CD14-positive monocyte (primary cell): ENCODE data around the gene SCN3A. TPM values are rescaled to one million over a fixed set of nuclear protein-coding genes. Genes with fewer than 3 reads are reported as not detected.

Source experiments
- DNase-seq, 3 donors: peaks; one replicate each; pipeline ENCODE4 v3.0.0-alpha.2; 2011 to 2022
- H2AFZ ChIP-seq: 2 replicates; pipeline ENCODE4 v1.6.0; 2012; ENCODE audit warnings: mild to moderate bottlenecking, low read depth, low read length, inconsistent platforms; ENCODE audit not compliant: insufficient read depth, poor library complexity, severe bottlenecking
- H3K27ac ChIP-seq, 2 donors: 1 replicate in 1 of 2; 2 replicates in 1 of 2; pipeline ENCODE4 v1.5.1; 2012 to 2013; ENCODE audit warnings: low read length in 2 of 2, control low read depth in 1 of 2, inconsistent platforms in 1 of 2, low read depth in 1 of 2, mild to moderate bottlenecking in 1 of 2
- H3K27me3 ChIP-seq, 2 donors: one replicate each; pipeline versions ENCODE4 v1.6.0 to v1.6.1; 2011 to 2013; ENCODE audit warnings: low read length in 2 of 2; ENCODE audit not compliant: control insufficient read depth in 2 of 2, insufficient read depth in 2 of 2
- H3K36me3 ChIP-seq, 2 donors: replicated peaks in 1 of 2; 1 replicate in 1 of 2; 2 replicates in 1 of 2; pipeline versions ENCODE4 v1.5.1 to v1.6.1; 2012 to 2013; ENCODE audit warnings: low read length in 2 of 2, control low read depth in 1 of 2, inconsistent platforms in 1 of 2, mild to moderate bottlenecking in 1 of 2; ENCODE audit not compliant: insufficient read depth in 2 of 2, control insufficient read depth in 1 of 2
- H3K4me1 ChIP-seq, 2 donors: 1 replicate in 1 of 2; 2 replicates in 1 of 2; pipeline versions ENCODE4 v1.5.1 to v1.6.1; 2012 to 2013; ENCODE audit warnings: low read length in 2 of 2, control low read depth in 1 of 2, inconsistent platforms in 1 of 2, mild to moderate bottlenecking in 1 of 2, moderate library complexity in 1 of 2; ENCODE audit not compliant: insufficient read depth in 2 of 2, control insufficient read depth in 1 of 2
- H3K4me2 ChIP-seq: replicated peaks from 2 replicates; pipeline ENCODE3; 2012; ENCODE audit warnings: low read length, moderate library complexity, mild to moderate bottlenecking; ENCODE audit not compliant: poor library complexity, severe bottlenecking; ENCODE audit errors: extremely low read depth
- H3K4me3 ChIP-seq, 3 experiments: fragments of 200-600 bp in 1 of 3; sonication (generic) in 1 of 3; replicated peaks in 1 of 3; 1 replicate in 2 of 3; 2 replicates in 1 of 3; pipeline ENCODE4 v1.5.1; 2011 to 2013; ENCODE audit warnings: low read length in 3 of 3, mild to moderate bottlenecking in 3 of 3, control low read depth in 2 of 3, low read depth in 2 of 3, inconsistent platforms in 1 of 3, moderate library complexity in 1 of 3
- H3K79me2 ChIP-seq: 2 replicates; pipeline ENCODE4 v1.6.0; 2012; ENCODE audit warnings: mild to moderate bottlenecking, control low read depth, inconsistent platforms, low read length, moderate library complexity; ENCODE audit not compliant: insufficient read depth
- H3K9ac ChIP-seq: 2 replicates; pipeline ENCODE4 v1.6.0; 2017; ENCODE audit warnings: low read length, mild to moderate bottlenecking; ENCODE audit not compliant: insufficient read depth, poor library complexity, severe bottlenecking
- H3K9me3 ChIP-seq, 2 donors: replicated peaks in 1 of 2; 1 replicate in 1 of 2; 2 replicates in 1 of 2; pipeline versions ENCODE4 v1.5.1 to v1.6.1; 2012 to 2013; ENCODE audit warnings: low read length in 2 of 2, control low read depth in 1 of 2; ENCODE audit not compliant: control insufficient read depth in 1 of 2, insufficient read depth in 1 of 2
- H4K20me1 ChIP-seq: 2 replicates; pipeline ENCODE4 v1.6.0; 2012; ENCODE audit warnings: mild to moderate bottlenecking, low read length, control low read depth, moderate library complexity; ENCODE audit not compliant: insufficient read depth
- H3K27ac Mint-ChIP-seq, 7 donors: one replicate each; pipeline ENCODE4 v1.8.0; 2020; ENCODE audit warnings: mild to moderate bottlenecking in 7 of 7, mixed read lengths in 7 of 7, moderate library complexity in 6 of 7, inconsistent platforms in 2 of 7
- H3K27me3 Mint-ChIP-seq, 3 donors: one replicate each; pipeline ENCODE4 v1.8.0; 2021 to 2022; ENCODE audit warnings: low read depth in 3 of 3, mild to moderate bottlenecking in 3 of 3, mixed read lengths in 3 of 3, moderate library complexity in 3 of 3, inconsistent platforms in 1 of 3
- H3K36me3 Mint-ChIP-seq, 2 donors: one replicate each; pipeline ENCODE4 v1.8.0; 2020; ENCODE audit warnings: mixed read lengths in 2 of 2, inconsistent platforms in 1 of 2, mild to moderate bottlenecking in 1 of 2
- H3K4me1 Mint-ChIP-seq: one replicate; pipeline ENCODE4 v1.8.0; 2020; ENCODE audit warnings: mild to moderate bottlenecking, mixed read lengths
- H3K4me3 Mint-ChIP-seq, 2 donors: one replicate each; pipeline ENCODE4 v1.8.0; 2020; ENCODE audit warnings: mild to moderate bottlenecking in 2 of 2, mixed read lengths in 2 of 2, moderate library complexity in 1 of 2
- H3K9me3 Mint-ChIP-seq, 7 donors: one replicate each; pipeline ENCODE4 v1.8.0; 2020 to 2022; ENCODE audit warnings: mixed read lengths in 7 of 7, mild to moderate bottlenecking in 6 of 7, moderate library complexity in 6 of 7, inconsistent platforms in 2 of 7
- WGBS: methylation state at CpG from one replicate; pipeline ENCODE4 v1.1.5; 2013; ENCODE audit warnings: missing lambda C conversion rate; ENCODE audit not compliant: insufficient coverage; 5-methylcytosine and 5-hydroxymethylcytosine counted together
- intact Hi-C, 2 donors: fragments of 100-400 bp; cut with micrococcal nuclease; formaldehyde crosslinking; loops; one replicate each; pipeline versions ENCODE4 v1.15.0 to v1.15.1; 2023
- polyA plus RNA-seq, 3 donors: library from polyadenylated mRNA; depleted of rRNA in 1 of 3; unstranded in 2 of 3; stranded (reverse) in 1 of 3; fragments of 300-500 nt in 2 of 3; fragments of >200 nt in 1 of 3; fragmentation: Illumina TruSeq in 2 of 3; gene quantifications; 1 replicate in 2 of 3; 2 replicates in 1 of 3; pipeline ENCODE4 v1.2.3, GENCODE V29; 2012 to 2021
- TF ChIP-seq, protein P1 (sequence below): fragments of 200-600 bp; IDR thresholded peaks from one replicate; pipeline ENCODE4 v1.8.0; 2022; ENCODE audit warnings: antibody characterized with exemption, mild to moderate bottlenecking

Gene SCN3A
- polyA plus RNA-seq, 3 donors = 0.03 TPM; not detected in 2

DNA sequence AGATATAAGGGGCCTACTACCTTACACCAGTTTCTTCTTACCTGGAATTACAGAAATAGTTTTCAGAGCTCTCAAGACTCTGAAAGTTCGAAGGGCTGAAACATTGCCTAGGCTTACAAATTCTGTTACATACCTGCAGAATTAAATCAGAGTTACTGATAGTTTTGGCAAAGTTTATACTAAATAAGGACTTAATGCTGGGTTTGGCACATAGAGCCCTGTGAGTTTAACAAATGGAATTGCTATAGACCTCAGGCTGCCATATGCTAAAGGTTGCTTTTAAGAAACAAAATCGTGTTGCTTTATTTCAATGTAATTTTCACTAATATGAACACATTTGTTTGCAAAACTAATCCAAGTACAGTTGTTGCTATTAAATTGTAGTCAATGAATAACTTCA lies 40.1 kb downstream of the SCN3A start:
- TF ChIP-seq, protein P1, sequence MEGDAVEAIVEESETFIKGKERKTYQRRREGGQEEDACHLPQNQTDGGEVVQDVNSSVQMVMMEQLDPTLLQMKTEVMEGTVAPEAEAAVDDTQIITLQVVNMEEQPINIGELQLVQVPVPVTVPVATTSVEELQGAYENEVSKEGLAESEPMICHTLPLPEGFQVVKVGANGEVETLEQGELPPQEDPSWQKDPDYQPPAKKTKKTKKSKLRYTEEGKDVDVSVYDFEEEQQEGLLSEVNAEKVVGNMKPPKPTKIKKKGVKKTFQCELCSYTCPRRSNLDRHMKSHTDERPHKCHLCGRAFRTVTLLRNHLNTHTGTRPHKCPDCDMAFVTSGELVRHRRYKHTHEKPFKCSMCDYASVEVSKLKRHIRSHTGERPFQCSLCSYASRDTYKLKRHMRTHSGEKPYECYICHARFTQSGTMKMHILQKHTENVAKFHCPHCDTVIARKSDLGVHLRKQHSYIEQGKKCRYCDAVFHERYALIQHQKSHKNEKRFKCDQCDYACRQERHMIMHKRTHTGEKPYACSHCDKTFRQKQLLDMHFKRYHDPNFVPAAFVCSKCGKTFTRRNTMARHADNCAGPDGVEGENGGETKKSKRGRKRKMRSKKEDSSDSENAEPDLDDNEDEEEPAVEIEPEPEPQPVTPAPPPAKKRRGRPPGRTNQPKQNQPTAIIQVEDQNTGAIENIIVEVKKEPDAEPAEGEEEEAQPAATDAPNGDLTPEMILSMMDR = no peak
- H3K27ac ChIP-seq = no peak overlapping the region
- no peaks in the 10 kb centered on the region for H3K4me1 ChIP-seq
- Mint-ChIP-seq H3K4me1 (no peaks in the 10 kb centered on the region), H3K27me3 (no peaks in the 10 kb centered on the region), H3K9me3 (peaks cover 0 to 2% (median 0%) of the 10 kb centered on the region in 7 donors), H3K36me3 (no peaks in the 10 kb centered on the region), H3K27ac (no peak overlapping the region), H3K4me3 (no peak overlapping the region)
- no peaks in the 10 kb centered on the region for H3K36me3 ChIP-seq
- no peak for DNase-seq
- no peak overlapping the region for H2AFZ ChIP-seq
- H3K27me3 ChIP-seq = no peaks in the 10 kb centered on the region
- H3K4me3 ChIP-seq = no peak overlapping the region
- no peak overlapping the region for H3K9ac ChIP-seq
- intact Hi-C loops = no loop called here
- no CpG with 5 or more reads among the region's 2 CpGs for WGBS
- no peak overlapping the region for H3K4me2 ChIP-seq
- H4K20me1 ChIP-seq = no peaks in the 10 kb centered on the region
- no peaks in the 10 kb centered on the region for H3K79me2 ChIP-seq
- H3K9me3 ChIP-seq = no peaks in the 10 kb centered on the region

DNA sequence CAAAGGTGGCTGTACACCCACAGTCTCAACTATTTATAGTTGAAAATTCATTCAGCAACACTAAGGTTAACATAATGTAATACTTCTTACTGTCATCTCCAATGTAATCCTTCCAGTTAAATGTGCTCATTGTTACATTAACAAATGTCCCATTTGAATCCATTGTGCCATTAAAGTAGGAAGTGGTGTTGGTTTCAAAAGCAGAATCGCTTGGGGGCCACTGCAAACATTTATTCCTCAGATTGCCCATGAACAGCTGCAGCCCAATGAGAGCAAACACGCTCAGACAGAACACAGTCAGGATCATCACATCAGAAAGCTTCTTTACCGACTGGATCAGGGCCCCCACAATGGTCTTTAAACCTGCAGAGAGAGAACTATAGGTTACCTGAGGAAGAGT lies 41.4 kb downstream of the SCN3A start:
- intact Hi-C loops = no loop called here
- H3K4me3 ChIP-seq = no peak overlapping the region
- no peaks in the 10 kb centered on the region for H3K4me1 Mint-ChIP-seq
- no peak overlapping the region for H2AFZ ChIP-seq
- no peak overlapping the region for H3K4me3 Mint-ChIP-seq
- H3K27ac ChIP-seq = no peak overlapping the region
- no peak overlapping the region for H3K9ac ChIP-seq
- peaks cover 0 to 2% (median 0%) of the 10 kb centered on the region in 7 donors for H3K9me3 Mint-ChIP-seq
- no peak overlapping the region for H3K4me2 ChIP-seq
- H3K4me1 ChIP-seq = no peaks in the 10 kb centered on the region
- no peaks in the 10 kb centered on the region for H4K20me1 ChIP-seq
- TF ChIP-seq, protein P1 = no peak
- no peak overlapping the region for H3K27ac Mint-ChIP-seq
- no peaks in the 10 kb centered on the region for H3K36me3 Mint-ChIP-seq
- H3K27me3 ChIP-seq = no peaks in the 10 kb centered on the region
- H3K27me3 Mint-ChIP-seq = no peaks in the 10 kb centered on the region
- 83% methylated on average over 1 of the region's 3 CpGs for WGBS
- H3K36me3 ChIP-seq = no peaks in the 10 kb centered on the region
- no peaks in the 10 kb centered on the region for H3K9me3 ChIP-seq
- H3K79me2 ChIP-seq = no peaks in the 10 kb centered on the region
- DNase-seq = no peak
